ENCODE data around the gene MSANTD3. TPM values are rescaled to one million over a fixed set of nuclear protein-coding genes. Genes with fewer than 3 reads are reported as not detected.

Gene MSANTD3
- total and polyA plus RNA-seq, 9 of the 15 experiments (the other 6 are each of a cell fraction or from before 2014, with no cell fraction given): 9.4 to 28.7 (median 22.3) TPM

DNA sequence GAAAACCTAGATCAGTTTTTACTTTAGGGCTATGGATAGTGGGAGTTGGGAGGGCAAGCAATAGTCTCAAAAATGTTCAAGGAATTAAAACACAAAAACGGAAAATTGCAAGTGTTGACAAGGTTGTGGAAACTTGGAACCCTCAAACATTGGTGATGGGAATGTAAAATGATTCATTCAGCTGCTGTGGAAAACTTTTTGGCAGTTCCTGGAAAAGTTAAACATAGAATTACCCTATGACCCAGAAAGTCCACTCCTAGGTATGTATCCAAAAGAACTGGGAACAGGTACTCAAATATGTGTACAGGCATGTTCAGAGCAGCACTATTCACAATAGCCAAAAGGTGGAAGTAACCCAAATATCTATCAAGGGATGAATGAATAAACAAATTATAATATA is 1.2 kb upstream of the MSANTD3 start:
- Histone ChIP-seq H3K4me3 (peak overlapping the region; percentile 57; the same call in 1 of the 2 replicates), H3K27me3 (ENCODE audit: control insufficient read depth in 2 of 2, insufficient read depth in 2 of 2, low read length in 2 of 2) (no peaks in the 10 kb centered on the region), H4K20me1 (replicated peaks; ENCODE audit: control insufficient read depth, insufficient read depth, low read length) (no peaks in the 10 kb centered on the region), H3K9me3 (replicated peaks; ENCODE audit: control insufficient read depth, insufficient read depth, low read depth, low read length) (no peaks in the 10 kb centered on the region), H2AFZ (ENCODE audit: low read depth, low read length) (peak overlapping the region; percentile 99), H3K36me3 (ENCODE audit: control insufficient read depth, insufficient read depth, low read length) (no peaks in the 10 kb centered on the region; the same call in 2 of the 3 replicates), H3K79me2 (ENCODE audit: control insufficient read depth, insufficient read depth, low read length) (peaks cover 27% of the 10 kb centered on the region), H3K27ac (ENCODE audit: extremely low read depth, low read depth, low read length) (peak overlapping the region; percentile 99), H3K4me2 (ENCODE audit: insufficient read depth, low read length) (peak overlapping the region; percentile 97), H3K9me1 (ENCODE audit: control insufficient read depth, insufficient read depth, low read length) (no peaks in the 10 kb centered on the region), H3K4me1 (replicated peaks in 1 of 2; ENCODE audit: control insufficient read depth in 2 of 2, insufficient read depth in 2 of 2, low read length in 2 of 2) (peaks cover 7 to 27% of the 10 kb centered on the region in 2 experiments), H3K9ac (ENCODE audit: insufficient read depth in 1 of 2, low read depth in 2 of 2, low read length in 2 of 2) (peak overlapping the region in 1 of 2 experiments; percentile 93; a peak in 2 of 4 replicates)
- DNase-seq (ENCODE audit: extremely low read depth in 1 of 4, low spot score in 3 of 4): no peak
- ChIA-PET CTCF (ENCODE audit: low intra/inter-chr PET ratio) (no interaction called here), POLR2A (interaction anchor here (1.8 kb wide), 1 partner anchor 74 kb away, joined by 6 read pairs; no protein-coding TSS in a partner anchor)
- 8% methylated on average over 1 of the region's 1 CpG for WGBS (ENCODE audit: insufficient coverage, low coverage, missing lambda C conversion rate)
- no TSS peak for BruUV-seq (replicated peaks)
- intact Hi-C loops (cut with micrococcal nuclease) (loop anchor here (5.0 kb wide), 2 partner anchors 73 to 172 kb away; partner anchors contain the start of gene TEX10), in situ Hi-C loops (cut with MboI) (loop anchor here (5.0 kb wide), 1 partner anchor 83 kb away; no protein-coding TSS in a partner anchor)
- no peak for FAIRE-seq
- no peak for ATAC-seq
- TF ChIP-seq OTX1 (CRISPR knock-in tag; IDR thresholded peaks at IDR 0.05) (no peak), SMARCB1 (IDR thresholded peaks at IDR 0.05; ENCODE audit: insufficient read length, low read depth) (no peak), MCM3 (IDR thresholded peaks at IDR 0.05) (no peak), ETV5 (CRISPR knock-in tag; IDR thresholded peaks at IDR 0.05; ENCODE audit: low read depth) (no peak), NR4A1 (CRISPR knock-in tag; IDR thresholded peaks at IDR 0.05) (no peak), NR4A1 (tag; IDR thresholded peaks at IDR 0.05) (no peak), ZZZ3 (IDR thresholded peaks at IDR 0.05) (no peak), ZNF764 (CRISPR knock-in tag; IDR thresholded peaks at IDR 0.05; ENCODE audit: low read depth) (no peak), TEAD2 (tag; IDR thresholded peaks at IDR 0.05) (no peak), TEAD4 (IDR thresholded peaks at IDR 0.05; ENCODE audit: low read length) (no peak), TEAD4 (CRISPR knock-in tag; IDR thresholded peaks at IDR 0.05; ENCODE audit: borderline replicate concordance) (no peak), KDM1A (IDR thresholded peaks at IDR 0.05) (peak in 1 of 2 experiments; percentile 29; a peak in 1 of 4 replicates), SAFB (IDR thresholded peaks at IDR 0.05; ENCODE audit: borderline replicate concordance, low read depth, low read length) (no peak), SAP30 (IDR thresholded peaks at IDR 0.05; ENCODE audit: borderline replicate concordance, insufficient read depth, low read depth, low read length, poor library complexity, severe bottlenecking) (no peak), TGIF2 (CRISPR knock-in tag; IDR thresholded peaks at IDR 0.05) (no peak), ZNF212 (CRISPR knock-in tag; IDR thresholded peaks at IDR 0.05) (no peak), SIX5 (IDR thresholded peaks at IDR 0.05; ENCODE audit: borderline replicate concordance in 1 of 2, insufficient read depth in 1 of 2, low read depth in 1 of 2, low read length in 2 of 2) (no peak), CREB1 (IDR thresholded peaks at IDR 0.05) (no peak), CREB1 (CRISPR knock-in tag; IDR thresholded peaks at IDR 0.05) (no peak), RBM25 (IDR thresholded peaks at IDR 0.05; ENCODE audit: low read depth, low read length, severe bottlenecking) (peak; percentile 61)
- TF ChIP-seq, protein P1, sequence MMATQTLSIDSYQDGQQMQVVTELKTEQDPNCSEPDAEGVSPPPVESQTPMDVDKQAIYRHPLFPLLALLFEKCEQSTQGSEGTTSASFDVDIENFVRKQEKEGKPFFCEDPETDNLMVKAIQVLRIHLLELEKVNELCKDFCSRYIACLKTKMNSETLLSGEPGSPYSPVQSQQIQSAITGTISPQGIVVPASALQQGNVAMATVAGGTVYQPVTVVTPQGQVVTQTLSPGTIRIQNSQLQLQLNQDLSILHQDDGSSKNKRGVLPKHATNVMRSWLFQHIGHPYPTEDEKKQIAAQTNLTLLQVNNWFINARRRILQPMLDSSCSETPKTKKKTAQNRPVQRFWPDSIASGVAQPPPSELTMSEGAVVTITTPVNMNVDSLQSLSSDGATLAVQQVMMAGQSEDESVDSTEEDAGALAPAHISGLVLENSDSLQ (IDR thresholded peaks at IDR 0.05): no peak
- TF ChIP-seq, protein P2, sequence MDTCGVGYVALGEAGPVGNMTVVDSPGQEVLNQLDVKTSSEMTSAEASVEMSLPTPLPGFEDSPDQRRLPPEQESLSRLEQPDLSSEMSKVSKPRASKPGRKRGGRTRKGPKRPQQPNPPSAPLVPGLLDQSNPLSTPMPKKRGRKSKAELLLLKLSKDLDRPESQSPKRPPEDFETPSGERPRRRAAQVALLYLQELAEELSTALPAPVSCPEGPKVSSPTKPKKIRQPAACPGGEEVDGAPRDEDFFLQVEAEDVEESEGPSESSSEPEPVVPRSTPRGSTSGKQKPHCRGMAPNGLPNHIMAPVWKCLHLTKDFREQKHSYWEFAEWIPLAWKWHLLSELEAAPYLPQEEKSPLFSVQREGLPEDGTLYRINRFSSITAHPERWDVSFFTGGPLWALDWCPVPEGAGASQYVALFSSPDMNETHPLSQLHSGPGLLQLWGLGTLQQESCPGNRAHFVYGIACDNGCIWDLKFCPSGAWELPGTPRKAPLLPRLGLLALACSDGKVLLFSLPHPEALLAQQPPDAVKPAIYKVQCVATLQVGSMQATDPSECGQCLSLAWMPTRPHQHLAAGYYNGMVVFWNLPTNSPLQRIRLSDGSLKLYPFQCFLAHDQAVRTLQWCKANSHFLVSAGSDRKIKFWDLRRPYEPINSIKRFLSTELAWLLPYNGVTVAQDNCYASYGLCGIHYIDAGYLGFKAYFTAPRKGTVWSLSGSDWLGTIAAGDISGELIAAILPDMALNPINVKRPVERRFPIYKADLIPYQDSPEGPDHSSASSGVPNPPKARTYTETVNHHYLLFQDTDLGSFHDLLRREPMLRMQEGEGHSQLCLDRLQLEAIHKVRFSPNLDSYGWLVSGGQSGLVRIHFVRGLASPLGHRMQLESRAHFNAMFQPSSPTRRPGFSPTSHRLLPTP (IDR thresholded peaks at IDR 0.05; ENCODE audit: borderline replicate concordance, extremely low read depth, insufficient read length): no peak

Data from K562 (cell line).